Anterior cingulate cortex (tissue), 58 donors: ENCODE measurements around the gene MT1A.
"Not testable (repeated sequence)": the region's sequence is repeated elsewhere in the genome, so short reads cannot be mapped to it uniquely, and the experiment has no call there.

Source experiments
- DNase-seq, 58 donors: peaks; one replicate each; lab custom pipeline; 2025; lab: John Stamatoyannopoulos, UW

Gene MT1A

DNA sequence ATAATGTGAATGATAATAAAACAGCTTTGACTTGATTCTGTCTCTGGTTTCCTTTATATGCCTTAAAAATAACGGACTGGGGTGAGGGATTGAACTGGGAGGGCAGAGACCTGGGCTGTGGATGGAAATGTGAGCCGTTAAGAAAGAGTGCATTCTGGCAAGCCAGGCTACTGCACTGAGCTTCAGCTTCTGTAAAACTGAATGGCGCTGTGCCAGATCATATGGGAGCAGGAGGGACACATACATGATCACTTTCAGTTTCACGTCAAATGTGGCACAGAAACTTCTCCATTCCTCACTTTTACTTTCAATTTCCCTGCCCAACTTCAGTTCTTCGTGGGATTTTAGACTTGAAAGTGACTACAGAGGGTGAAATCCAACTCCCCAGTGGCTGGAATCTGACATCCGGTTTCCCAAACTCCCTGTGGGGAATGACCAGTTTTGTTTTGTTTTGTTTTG, 29.0 kb upstream of the MT1A start:
- DNase-seq = peak in 24 of 58 donors; percentile 19 to 73 (median 40)

DNA sequence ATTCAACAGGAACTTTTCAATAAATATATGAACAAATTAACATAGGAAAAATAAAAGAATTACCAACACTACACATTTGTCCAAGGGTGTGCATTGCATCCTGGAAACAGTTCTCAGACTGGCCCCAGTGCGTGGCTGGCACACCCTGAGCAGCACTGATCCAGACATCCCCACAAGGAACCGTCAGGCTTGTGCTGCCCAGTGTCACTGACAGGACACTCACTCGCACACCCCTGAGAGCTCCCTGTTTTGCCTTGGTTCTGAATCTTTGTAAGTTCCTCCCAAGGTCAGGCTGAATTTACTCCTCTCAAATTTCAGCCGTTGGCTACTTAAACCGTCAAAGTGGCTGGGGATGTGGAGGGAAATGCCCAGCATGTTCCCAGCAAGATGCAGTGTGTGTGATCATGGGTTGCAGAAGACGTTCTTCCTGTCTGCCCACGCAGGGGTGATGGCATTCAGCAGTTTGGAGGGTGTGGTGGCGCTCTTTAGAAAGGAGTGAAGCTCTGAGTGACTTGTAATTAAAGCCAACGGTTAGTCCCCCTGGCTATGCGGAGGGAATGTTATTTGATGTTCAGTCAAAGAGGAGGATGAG, 28.4 kb upstream of the MT1A start:
- DNase-seq = peak in 14 of 58 donors; percentile 15 to 77 (median 38)

DNA sequence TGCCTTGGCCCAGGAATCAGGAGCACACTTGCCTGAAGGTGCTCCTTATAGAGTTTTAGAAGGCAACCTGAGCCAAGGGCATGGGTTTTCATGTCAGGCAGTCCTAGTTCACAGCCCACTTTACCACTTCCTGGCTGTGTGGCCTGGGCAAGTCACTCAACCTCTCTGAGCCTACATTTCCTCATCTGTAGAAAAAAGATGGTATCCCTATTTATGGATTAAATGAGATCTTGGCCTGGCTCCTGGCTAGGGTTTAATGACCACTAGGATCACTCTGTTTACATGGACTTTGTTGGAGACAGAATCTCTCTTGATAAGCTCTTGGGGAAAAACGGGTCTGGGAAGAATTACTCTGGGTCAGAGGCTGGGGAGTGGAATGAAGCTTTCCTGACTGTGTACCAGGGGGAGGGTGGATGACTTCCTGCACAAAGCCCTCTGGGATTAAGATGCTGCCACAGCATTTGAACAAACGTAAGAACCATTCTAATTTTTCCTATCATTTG, 27.8 kb upstream of the MT1A start:
- no peak for DNase-seq

DNA sequence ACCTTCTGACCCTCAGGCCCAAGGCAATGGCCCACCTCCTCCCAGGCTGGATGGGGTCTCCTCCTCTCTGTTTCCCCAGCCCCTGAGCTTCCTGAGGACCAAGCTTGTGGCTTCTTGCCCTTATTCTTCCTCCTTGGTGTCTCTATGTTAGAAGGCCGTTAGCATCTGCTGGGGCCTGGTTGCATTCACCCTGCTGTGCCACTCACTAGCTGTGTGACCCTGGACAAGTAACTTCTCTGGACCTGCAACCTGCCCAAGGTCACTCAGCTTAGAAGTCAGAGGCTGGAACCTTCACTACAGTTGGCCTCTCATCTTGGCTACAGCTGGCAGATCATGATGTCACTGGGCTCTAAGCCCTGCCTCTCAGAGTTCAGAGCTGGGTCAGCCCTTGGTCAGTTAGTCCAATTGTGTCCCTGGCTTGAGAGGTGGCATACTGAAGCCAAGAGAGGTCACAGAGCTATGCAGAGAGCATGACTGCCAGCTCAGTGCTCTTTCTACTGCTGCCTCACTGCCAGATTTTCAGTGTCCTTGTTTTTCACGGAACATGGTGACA, 27.1 kb upstream of the MT1A start:
- DNase-seq = peak in 13 of 58 donors; percentile 12 to 63 (median 40)

DNA sequence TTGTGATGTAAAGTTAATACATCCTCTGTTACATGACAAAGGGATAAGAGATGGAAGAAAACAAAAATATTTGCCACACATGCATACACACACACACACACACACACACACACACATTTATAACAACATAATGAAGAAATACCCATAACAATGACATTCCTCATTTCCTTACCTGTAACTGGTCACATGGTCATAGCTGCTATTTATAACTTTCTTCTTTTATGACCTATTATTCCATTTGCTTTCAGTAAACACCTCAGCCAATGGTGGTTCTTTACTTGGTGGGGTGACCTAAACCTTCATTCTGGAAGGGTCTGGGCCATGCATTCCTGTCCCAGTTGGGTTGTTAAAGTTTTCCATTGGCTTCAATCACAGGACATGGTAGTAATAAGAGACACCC, 24.8 kb upstream of the MT1A start:
- no peak for DNase-seq

DNA sequence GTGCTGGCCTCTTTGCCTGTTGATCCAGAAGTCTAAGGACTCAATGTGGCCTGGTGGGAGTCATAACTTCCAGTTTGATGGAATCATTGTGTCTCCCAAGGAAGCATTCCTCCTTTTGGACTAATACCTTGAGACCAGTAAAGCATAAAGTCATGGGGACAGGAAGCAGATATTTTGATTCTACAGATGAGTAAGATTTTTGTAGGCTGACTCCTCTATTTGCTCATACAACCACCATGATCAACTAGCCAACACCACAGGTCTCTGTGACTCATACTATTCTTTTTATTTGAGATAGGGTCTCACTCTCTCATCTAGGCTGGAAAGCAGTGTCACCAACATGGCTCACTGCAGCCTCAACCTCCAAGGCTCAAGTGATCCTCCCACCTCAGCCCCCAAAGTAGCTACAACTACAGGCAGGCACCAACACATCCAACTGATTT, 23.9 kb upstream of the MT1A start:
- no peak for DNase-seq

DNA sequence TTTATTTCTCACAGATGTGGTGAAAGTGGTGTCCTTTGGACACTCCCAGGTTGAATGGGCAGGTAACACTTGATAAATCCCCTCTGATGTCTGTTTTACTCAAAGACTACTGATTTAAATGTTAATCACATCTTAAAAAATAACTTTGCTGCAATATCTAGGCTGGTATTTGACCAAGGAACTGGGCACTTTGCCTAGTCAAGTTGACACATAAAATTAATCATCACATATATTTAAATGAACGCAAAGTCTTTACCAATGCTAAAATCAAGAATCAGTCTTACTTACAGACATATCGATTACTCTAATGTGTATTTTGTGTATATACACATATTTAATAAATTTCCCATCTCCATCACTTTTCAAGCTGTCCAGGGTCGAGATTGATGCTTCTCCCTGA, 23.1 kb upstream of the MT1A start:
- no peak for DNase-seq

DNA sequence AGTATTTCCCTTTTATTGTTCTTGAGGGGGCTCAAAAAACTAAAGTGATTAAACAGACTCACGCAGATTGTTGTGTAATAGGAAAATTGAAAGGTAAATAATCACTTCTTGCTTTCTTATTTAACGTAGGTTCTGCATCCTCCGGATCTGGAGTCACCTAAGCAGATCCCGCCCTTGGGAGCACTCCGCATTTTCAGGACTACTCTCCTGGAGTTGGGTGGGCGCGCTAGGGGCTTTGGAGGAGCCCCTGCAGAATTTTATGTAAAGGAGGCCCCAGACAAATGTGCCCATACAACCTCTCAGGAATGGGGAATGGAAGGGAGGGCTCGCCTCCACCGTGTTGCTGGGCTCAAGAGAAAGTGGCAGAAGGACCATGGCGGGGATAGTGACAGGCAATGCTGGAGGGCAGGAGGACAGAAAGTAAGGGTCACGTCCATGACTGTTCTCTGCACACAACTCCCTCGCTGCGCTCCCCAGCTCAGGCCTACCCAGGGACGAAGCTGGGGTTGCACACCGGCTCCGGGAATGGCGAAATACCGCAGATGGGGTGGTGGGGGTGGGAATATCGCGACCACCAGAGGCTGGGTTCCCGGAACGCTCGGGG, 21.8 kb upstream of the MT1A start:
- DNase-seq = no peak

DNA sequence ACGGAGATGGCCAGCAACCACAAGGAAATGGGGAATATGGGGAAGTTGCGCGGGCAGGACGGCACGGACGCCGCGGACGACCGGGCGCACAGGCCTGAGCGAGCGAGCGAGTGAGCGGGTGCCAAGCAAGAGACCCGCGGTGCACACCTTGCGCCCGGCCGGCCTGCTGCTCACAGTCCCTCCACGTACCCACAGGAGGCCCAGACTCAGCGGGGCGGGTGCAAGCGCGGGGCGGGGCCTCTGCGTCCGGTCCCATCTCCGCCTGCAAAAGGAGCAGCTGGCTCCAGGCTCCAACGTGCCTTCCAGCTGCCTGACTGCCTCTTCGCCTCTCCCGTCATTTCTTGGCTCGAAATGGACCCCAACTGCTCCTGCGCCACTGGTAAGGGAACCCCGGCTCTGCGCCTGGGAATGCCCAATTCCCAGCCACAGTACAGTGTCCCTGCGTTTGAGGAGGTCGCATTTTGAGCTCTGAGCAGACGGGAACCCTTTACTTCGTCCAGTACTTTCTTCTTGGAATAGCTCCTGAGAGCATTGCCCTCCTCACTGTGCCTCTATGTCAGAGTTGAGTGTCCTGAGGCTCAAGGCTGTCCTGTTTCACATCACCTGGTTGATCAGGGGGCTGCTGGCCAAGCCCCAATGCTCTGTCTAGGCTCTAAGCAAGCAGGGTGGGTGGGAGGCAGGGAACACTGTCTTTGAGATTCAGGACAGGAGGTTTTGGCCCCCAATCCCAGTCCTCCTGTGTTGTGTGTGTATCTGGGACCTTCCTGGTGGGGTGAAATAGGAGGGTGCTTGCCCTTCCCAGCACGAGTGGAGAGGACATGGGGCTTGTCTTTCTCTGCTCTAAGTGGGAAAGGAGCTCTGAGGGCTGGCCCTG, 21.0 kb upstream of the MT1A start:
- DNase-seq = peak in 23 of 58 donors; percentile 11 to 68 (median 35)

DNA sequence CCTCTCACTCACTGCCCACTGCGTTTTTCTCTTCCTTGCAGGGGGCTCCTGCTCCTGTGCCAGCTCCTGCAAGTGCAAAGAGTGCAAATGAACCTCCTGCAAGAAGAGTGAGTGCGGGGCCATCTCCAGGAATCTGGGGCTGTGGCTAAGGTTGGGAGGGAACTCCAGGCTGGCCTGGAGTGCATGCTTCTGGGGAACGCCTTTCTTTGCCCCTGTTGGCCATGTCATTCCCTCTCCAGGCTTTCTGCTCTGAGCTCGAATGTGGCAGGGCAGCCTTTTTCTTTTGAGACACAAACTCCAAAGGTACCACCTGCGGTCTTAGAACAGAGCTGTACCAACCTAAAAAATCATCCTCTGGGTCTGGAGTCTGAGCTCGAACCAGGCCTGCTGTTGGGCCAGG, 20.3 kb upstream of the MT1A start:
- DNase-seq = no peak

DNA sequence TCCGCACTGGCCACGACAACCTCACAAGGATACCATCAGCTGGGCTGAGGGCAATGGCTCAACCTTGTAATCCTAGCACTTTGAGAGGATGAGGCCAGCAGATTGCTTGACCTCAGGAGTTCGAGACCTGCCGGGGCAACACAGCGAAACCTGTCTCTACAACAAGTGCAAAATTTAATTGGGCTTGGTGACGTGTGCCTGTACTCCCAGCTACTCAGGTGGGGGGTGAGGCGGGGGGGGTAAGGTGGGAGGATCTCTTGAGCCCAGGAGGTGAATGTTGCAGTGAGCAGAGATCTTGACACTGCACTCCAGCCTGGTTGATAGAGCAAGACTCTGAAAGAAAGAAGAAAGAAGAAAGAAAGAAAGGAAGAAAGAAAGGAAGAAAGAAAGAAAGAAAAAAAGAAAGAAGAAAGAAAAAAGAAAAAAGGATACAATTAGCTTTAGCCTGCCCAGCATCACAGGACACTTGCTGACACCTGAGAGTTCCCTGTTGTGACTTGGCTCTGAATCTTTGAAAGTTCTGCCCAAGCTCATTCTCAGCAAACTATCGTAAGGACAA, 18.0 kb upstream of the MT1A start:
- no peak for DNase-seq

DNA sequence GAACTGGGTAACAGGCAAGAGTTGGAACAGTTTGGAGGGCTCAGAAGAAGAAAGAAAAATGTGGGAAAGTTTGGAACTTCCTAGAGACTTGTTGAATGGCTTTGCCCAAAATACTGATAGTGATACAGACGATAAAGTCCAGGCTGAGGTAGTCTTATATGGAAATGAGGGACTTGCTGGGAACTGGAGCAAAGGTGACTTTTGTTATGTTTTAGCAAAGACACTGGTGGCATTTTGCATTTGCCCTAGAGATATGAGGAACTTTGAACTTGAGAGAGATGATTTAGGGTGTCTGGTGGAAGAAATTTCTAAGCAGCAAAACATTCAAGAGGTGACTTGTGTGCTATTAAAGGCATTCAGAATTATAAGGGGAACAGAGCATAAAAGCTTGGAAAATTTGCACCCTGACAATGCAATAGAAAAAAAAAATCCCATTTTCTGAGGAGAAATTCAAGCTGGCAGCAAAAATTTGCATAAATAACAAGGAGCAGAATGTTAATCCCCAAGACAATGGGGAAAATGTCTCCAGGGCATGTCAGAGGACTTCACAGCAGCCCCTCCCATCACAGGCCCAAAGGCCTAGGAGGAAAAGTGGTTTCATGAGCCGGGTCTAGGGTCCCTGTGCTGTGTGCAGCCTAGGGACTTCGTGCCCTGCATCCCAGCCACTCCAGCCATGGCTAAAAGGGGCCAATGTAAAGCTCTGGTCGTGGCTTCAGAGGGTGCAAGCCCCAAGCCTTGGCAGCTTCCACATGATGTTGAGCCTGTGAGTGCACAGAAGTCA, 16.6 kb upstream of the MT1A start:
- DNase-seq = not testable (repeated sequence)

DNA sequence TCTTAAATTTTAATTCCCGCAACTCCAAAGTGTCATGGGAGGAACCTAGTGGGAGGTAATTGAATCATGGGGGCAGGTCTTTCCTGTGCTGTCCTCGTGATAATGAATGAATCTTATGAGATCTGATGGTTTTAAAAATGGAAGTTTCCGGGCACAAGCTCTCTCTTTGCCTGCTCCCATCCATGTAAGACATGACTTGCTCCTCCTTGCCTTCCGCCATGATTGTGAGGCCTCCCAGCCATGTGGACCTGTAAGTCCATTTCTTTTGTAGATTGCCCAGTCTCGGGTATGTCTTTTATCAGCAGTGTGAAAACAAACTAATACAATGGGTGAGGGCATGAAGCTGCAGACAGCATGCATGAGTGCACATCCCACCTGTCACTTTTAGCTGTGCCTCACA, 15.3 kb upstream of the MT1A start:
- DNase-seq = not testable (repeated sequence)

DNA sequence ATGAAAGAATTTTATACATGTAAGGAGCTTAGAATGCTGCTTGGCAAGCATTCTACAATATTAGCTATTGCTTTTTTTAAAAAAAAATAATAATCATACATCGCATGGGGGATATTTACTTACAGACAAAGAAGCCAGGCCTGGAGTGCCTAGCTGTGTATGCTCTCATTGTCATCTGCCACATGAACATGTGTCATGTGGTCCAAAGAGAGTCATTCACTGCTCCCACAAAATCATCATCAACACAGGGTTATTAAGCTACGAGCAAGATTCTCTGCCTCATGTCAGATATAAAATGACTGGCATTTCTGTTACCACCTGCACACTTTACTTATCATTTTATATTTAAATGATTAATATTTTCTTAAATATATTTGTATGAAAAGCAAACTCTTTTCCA, 14.8 kb upstream of the MT1A start:
- DNase-seq = peak in 2 of 58 donors; percentile 8 to 9

DNA sequence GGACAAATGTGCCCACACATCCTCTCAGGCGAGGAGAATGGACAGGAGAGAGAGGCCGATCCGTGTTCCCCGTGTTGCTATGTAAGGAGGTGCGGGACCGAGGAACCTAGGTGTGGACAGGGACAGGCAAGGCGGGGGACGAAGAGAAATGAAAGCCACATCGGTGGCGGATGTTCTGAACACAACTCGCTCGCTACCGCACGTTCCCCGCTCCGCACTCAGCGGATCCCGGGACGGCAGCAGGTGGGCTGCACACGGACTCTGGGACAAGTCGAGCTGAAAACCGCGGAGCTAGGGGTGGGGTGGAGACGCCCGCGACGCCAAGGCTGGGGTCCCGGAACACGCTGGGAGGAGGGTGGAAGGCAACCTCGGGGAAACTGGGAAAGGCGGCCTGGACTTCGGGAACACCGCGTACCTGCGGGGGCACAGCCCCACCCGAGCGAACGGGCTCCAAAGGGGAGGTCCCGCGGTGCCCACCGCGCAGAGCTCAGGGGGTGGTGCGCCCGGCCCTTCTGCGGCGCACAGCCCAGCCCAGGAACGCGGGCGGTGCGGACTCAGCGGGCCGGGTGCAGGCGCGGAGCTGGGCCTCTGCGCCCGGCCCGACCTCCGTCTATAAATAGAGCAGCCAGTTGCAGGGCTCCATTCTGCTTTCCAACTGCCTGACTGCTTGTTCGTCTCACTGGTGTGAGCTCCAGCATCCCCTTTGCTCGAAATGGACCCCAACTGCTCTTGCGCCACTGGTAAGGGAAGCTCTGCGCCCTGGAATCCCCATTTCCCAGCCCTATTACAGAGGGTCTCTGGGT, 13.1 kb upstream of the MT1A start, which contains the start of gene MT1E:
Gene MT1E (plus strand): TSS at position 642 of the 803 bp plus-strand sequence. CDS start 71 bp downstream, at position 713.
- peak in 42 of 58 donors; percentile 13 to 78 (median 48) for DNase-seq

DNA sequence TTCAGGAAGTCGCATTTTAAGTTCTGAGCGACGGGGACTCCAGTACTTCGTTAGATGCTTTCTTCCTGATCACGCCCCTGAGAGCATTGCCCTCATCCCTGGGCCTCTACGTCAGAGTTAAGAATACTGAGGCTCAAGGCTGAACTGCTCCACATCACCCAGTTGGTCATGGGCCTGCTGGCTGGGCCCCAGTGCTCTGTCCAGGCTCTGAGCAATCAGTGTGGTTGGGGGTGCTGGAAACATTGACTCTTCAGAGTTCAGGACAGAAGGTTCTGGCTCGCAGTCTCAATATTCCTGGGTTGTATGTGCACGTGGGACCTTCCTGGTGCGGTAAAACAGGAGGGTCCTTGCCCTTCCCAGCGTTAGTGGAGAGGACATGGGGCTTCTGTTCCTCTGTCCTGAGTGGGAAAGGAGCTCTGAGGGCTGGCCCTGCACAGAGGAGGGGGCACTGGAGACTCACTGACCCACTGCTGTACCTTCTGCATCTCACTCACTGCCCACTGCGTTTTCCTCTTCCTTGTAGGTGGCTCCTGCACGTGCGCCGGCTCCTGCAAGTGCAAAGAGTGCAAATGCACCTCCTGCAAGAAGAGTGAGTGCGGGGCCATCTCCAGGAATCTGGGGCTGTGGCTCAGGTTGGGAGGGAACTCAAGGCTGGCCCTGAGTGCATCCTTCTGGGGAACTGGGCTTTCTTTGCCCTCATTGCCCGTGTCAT, 12.4 kb upstream of the MT1A start:
- DNase-seq = peak in 3 of 58 donors; percentile 34 to 40 (median 39)

DNA sequence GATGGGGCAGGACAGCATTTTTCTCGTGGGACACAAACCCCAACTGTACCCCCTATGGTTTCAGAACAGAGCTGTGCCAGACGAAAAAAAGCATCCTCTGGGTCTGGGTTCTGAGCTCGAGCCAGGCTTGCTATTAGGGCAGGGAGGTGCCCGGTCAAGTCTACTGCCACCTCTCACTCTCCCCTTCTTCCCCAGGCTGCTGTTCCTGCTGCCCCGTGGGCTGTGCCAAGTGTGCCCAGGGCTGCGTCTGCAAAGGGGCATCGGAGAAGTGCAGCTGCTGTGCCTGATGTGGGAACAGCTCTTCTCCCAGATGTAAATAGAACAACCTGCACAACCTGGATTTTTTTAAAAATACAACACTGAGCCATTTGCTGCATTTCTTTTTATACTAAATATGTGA, 11.8 kb upstream of the MT1A start:
- no peak for DNase-seq
